GM19193 (cell line): ENCODE results near the gene PAM.

ENCODE experiments used
- POLR2A ChIP-seq: IDR thresholded peaks from 4 replicates; pipeline ENCODE4 v1.6.1; 2011; ENCODE audit not compliant: insufficient read depth, insufficient read length; ENCODE audit errors: extremely low read depth

PAM gene

DNA sequence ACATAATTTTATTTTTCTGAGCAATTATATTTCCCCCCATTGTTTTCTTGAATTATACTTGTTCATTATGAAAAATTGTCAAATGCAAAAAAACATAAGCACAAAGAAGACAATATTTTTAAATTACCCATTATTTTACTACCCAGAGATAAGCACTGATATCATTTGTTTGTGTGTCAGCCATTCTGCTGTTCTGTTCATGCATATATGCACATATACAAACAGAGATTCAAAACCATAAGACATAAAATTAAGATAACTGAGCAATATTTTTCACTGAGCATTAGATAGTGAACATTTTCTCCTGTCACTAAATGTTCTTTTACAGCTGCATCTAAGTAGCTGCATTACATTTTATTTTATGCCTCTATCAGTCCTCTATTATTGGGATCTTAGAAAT, 35.6 kb downstream of the PAM start:
- no peak for TF ChIP-seq POLR2A

DNA sequence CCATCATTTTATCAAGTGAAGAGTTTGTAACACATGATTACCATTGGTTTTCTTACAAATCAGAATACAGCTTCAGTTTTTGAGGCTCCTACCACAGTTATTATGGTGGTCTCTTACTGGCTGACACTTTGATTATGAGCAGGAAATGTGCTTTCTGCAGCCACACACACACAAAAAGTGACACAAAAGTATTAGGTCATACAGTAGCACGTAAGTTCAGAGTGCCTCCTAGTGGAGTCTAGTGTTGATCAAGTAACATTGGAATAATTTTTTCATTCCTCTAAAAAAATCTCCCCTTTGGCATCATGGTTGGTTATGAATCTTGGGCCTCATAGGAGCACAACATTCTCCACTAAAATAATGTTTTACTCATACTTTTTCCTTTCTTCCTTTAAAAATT, 37.6 kb downstream of the PAM start:
- TF ChIP-seq POLR2A, result no peak

DNA sequence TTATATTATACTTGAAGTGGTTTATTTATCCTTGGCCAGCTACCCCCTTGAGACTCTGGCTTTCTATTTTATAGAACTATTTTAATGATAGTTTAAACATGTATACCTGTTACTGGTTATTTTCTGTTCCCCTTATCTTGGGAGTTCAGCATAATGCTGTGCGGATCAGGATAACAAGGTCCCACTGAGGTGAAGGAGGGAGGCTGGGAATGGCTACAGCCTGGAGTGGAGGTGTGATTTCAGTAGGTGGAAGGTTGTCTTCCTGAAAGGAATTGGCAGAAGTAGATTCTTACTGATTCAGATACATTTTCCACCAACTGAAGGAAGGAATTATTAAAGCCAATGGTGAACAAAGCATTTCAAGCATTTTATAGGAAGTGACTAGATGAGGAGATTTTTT, 38.9 kb downstream of the PAM start:
- TF ChIP-seq POLR2A, result no peak

DNA sequence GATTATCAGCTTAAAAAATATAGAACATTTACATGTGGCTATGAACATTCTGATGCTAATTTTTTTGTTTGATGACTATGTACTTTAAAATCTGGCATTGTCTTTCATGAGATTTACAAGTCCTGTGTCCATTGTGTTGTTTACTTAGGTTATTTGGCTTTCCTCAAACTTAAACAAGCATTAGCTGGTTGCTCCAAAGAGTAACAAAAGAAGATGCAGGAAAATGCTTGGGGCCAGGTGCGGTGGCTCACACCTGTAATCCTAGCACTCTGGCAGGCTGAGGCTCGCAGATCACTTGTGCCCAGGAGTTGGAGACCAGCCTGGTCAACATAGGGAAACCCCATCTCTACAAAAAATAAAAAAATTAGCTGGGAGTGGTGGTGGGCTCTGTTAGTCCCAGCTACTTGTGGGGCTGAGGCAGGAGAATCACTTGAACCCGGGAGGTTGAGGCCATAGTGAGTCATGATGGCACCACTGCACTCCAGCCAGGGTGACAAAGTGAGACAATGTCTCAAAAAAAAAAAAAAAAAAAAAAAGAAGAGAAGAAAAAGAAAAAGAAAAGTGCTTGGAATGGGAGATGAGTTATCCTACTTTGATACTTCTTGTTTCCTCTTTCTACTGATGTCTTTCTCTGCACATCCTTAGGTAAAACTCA, 39.7 kb downstream of the PAM start:
- TF ChIP-seq POLR2A, result no peak

DNA sequence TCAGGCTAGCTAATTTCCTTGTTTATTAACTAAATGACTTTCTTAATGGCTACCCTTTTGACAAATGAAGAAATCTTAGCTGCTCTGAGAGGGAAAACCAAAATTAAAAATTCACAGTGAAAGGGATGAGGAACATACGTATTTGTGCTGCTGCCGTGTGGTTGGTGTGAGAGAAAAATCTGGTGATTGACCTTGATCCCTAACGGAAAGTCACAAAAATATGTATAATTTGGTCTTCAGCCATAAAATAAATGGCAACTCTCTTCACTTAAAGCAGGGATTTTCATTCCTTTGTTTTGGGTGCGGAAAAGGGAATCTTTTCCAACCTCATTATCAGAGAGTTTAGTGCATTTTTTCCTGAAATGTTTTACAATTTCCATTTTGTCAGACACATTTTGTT, 40.4 kb downstream of the PAM start:
- no peak for TF ChIP-seq POLR2A

DNA sequence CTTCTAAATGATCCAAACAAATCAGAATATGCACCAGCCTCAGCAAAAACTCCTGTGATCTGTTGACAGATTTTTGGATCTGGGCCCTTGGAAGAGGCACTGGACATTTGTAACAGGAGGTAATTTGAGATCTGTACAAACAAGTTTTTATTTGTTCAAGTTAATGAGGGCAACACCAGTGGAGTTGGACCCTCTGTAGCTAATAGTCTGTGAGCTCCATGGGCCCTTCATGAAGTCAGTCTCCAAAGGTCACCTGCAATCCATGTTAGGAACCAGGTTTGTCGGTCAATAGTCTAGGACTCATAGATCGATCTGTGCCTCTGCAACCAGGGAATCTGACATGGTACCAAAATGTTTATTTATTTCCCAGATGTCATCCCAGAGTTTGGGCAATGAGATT, 40.9 kb downstream of the PAM start:
- TF ChIP-seq POLR2A, result no peak

DNA sequence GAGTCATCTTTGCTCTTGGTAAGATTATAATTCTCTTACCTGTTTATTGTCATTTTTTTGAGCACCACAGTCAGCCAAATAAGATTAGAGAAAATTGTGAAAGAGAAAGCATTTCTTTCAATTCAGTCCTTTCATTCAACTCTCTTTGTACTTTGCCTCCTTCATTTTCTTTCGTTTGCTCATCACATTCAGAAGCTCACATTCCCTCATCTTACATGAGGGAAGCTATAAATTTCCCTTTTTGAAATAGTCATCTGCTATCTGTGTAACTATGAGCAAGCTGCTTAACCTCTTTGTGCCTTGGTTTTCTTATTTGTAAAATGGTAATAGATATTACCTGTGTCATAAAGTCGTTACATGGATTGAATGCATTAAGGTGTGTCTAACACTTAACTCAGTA, 41.4 kb downstream of the PAM start:
- TF ChIP-seq POLR2A, result no peak

DNA sequence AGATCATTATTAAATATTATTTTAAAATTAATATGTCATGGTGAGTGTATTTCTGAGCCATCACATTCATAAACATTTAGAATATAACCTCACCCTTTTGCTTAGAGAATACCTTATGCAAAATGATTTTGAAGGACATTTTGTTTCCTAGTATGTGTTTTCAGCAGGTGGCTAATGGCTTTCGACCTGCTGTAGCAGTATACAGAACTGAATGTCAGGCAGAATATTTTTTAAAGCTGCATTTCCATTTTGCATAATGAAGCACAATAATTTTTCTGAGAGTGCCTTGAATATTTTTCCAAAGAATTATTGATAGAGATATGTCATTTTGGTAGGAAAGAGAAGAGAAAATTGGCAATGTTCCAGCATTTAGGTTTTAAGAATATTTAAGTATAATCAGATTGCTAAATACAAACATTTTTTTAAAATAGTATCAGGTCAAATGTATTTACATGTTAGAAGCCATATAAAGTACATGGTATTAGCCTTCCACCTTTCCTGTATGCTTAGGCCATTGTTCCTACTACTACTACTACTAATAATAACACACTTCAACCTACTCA, 42.3 kb downstream of the PAM start:
- no peak for TF ChIP-seq POLR2A

DNA sequence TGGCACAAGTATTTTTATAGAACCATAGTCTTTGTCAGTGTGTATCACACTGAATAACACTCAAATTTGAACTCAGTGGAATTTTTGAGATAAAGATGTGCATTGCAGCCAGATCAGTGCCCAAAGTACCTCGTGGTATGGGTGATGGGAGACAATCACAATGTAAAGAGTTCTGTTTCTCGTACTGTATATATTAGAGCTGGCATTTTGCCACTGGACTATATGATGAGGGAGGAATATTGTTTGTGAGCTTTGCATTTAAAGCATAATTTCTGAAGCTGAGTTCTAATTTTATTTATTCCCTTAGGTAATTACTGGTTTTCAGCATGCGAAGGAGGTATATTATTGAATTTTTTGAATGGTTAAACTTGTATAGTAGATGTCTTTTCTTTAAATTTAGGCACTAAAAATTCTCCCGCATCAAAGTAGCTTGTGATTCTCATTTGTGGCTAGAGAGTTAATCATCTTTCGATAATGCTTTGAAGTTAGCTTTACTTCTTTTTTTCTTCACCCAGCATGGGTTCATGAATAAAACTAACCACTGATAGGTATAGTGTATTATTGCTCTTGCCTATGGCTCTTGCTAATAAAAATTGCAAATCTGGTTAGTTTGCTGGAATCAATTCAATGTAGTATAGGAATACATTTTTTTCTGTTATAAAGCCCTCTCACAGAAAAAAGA, 43.1 kb downstream of the PAM start:
- no peak for TF ChIP-seq POLR2A

DNA sequence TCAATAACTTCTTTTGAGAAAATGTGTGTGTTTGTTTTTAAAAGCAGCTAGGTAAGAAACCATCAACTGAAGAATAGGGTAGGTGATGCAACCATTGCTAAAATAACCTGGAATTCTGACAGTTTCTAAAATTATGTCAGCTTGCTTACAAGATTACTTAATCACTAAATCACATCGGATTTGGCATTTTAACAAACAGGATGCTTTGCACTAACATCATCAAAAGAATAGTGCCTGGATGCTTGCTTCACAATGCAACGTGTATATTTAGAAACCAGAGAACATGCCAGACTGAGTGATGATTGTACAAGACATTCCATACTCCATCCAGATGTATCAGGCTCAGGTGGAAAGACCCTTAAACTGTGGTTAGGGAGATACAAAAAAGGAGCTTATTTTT, 43.9 kb downstream of the PAM start:
- TF ChIP-seq POLR2A, result no peak

DNA sequence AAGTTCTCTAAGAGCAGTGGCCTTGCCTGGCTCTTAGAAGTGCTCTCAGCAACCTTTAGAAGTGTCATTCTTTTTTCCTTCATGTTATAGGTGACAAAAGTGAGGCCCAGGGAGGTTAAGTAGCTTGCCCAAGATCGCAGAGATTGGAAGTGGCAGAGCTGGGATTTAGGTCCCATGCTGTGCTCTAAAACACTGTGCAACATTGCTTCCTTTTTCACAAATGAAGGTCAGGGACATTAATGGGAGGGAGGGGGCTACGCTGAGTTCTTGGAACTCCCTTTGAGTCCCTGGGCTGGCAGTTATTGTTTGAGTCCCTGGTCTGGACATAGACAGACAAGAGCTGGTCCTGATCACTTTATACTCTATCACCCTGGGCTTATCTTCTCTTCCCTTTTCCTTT, 45.3 kb downstream of the PAM start:
- TF ChIP-seq POLR2A, result no peak

DNA sequence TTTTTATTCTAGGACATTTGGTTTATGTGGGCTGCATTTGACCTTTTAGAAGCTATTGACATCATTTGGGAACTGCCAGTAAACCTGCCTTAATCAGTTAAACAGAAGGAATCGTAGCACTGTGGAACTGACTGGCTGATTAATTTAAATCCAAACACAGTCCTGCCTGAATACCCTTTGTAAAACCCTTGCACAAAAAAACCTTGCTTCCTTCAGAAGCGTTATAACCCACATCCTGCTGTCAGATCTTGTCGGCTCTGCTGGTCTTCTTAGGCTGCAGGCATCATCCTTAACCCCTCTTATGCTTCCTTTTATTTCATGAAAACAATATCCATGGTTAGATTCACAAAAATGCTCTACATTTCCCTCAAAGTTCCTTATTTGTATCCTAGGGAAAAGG, 46.3 kb downstream of the PAM start:
- TF ChIP-seq POLR2A, result no peak

DNA sequence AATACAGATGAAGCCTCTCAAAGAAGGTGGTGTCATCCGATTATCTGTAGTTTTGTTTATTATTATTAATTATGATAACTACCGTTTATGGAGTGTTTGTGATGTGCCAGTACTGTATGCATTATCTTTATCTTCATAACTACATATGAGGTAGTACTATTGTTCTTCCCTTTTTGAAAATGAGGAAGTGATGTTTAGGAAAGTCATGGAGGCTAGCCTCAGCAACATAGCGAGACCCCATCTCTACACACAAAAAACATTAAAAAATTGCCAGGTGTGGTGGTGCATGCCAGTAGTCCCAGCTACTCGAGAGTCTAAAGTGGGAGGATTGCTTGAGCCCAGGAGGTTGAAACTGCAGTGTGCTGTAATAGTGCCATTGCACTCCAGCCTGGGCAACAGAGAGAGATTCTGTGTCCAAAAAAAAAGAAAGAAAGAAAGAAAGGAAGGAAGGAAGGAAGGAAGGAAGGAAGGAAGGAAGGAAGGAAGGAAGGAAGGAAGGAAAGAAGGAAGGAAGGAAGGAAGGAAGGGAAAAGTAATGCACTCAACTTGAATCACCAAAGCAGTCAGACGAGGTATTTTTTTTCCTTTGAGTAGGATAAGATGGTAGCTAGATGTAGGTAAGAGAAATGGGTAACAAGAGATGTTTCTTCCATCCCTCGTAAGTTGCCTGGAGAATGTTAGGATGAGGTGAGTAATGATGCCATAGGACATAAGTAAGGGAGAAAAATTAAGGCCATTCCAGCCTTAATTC, 47.8 kb downstream of the PAM start:
- TF ChIP-seq POLR2A, result no peak

DNA sequence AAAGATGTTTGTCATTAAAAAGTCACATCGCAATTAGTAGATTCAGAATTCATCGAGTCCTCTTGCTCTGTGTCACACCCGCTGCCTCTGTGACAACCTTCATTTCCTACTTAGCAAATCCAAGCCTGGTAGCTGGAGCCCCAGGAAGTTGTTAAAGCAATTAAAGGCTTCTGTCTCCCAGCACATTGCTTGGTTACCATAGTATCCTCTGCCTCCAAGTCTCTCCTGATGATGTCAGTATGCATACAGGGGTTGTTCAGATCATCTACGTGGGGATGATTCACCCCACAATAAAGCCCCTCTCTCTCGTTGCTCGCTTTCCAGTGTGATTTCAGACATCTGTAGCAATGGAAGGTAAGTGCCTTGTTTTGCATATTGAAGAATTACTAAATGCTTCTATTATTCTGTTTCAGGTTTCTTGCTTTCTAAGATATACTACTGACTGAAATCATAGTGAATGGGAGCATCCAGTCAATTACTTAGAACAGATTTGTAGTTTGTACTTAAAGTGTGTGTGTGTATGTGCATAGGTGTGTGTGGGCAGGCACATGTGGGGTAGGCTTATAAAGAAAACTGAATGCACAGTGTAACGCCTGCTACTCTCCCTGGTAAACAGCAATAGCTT, 52.9 kb downstream of the PAM start:
- no peak for TF ChIP-seq POLR2A

DNA sequence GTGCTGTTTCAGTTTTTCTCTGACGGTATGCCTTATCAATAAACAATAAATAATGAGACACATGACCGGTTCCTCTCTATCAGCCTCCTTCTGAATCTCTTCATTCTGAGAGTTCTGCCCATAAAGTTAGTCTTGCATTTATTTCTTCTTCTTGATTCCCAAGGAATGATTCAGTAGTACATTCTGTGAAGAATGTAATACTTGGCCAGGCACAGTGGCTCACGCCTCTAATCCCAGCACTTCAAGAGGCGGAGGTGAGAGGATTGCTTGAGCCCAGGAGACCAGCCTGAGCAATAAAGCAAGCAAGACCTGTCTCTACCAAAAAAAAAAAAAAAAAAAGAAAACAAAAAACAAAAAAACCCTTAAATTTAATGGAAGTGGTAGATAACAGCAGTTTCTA, 53.9 kb downstream of the PAM start:
- TF ChIP-seq POLR2A, result no peak
